Measurements from ENCODE around the gene FBXW7. TPM values are rescaled to one million over a fixed set of nuclear protein-coding genes. Genes with fewer than 3 reads are reported as not detected.
A peak's percentile ranks its signal among the peaks of the same experiment; 100 is the strongest.

The FBXW7 gene
- total RNA-seq, 3 donors from 2014 or later (not counting 1 experiment from before 2014, with no cell fraction given) = 172 to 202 (median 175) TPM

DNA sequence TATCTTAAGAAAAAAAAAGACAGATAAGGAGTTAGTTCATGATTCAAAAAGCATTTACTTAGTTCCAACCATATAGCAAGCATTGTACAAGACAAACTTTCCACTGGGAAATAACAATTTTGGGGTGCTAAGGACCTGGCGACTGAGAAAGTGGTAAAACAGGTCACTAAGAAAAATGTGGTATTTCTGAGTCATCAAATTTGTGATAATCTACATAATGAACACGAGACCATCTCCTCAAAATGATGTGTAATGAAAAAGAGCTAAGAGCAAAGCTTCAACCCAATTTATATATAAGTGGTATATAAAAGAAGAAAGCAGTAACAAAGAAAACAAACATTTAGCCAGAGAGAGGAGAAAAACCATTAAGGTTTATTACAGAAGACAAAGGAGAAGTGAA is 72.3 kb downstream of the FBXW7 start:
- no peak for ATAC-seq
- no peaks in the 10 kb centered on the region for H3K27me3 ChIP-seq (ENCODE audit: control insufficient read depth, insufficient read depth, low read length)
- H3K36me3 ChIP-seq (ENCODE audit: control insufficient read depth, insufficient read depth, low read length) = no peaks in the 10 kb centered on the region
- H3K4me3 ChIP-seq (ENCODE audit: low read length) = no peak overlapping the region
- intact Hi-C loops (cut with micrococcal nuclease) = no loop called here
- TF ChIP-seq, protein P1, sequence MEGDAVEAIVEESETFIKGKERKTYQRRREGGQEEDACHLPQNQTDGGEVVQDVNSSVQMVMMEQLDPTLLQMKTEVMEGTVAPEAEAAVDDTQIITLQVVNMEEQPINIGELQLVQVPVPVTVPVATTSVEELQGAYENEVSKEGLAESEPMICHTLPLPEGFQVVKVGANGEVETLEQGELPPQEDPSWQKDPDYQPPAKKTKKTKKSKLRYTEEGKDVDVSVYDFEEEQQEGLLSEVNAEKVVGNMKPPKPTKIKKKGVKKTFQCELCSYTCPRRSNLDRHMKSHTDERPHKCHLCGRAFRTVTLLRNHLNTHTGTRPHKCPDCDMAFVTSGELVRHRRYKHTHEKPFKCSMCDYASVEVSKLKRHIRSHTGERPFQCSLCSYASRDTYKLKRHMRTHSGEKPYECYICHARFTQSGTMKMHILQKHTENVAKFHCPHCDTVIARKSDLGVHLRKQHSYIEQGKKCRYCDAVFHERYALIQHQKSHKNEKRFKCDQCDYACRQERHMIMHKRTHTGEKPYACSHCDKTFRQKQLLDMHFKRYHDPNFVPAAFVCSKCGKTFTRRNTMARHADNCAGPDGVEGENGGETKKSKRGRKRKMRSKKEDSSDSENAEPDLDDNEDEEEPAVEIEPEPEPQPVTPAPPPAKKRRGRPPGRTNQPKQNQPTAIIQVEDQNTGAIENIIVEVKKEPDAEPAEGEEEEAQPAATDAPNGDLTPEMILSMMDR (IDR thresholded peaks at IDR 0.05) = no peak
- H3K27ac ChIP-seq (ENCODE audit: low read length) = no peak overlapping the region
- Mint-ChIP-seq H3K27ac (peak overlapping the region; percentile 17 to 31), H3K4me1 (peaks cover 62 to 69% of the 10 kb centered on the region in 2 donors), H3K9me3 (no peaks in the 10 kb centered on the region), H3K36me3 (no peaks in the 10 kb centered on the region), H3K27me3 (ENCODE audit: low read depth in 2 of 2) (no peaks in the 10 kb centered on the region), H3K4me3 (peak overlapping the region; percentile 1)
- no CpG with 5 or more reads among the region's 2 CpGs for WGBS (ENCODE audit: insufficient coverage)
- DNase-seq = no peak
- no peaks in the 10 kb centered on the region for H3K9me3 ChIP-seq (ENCODE audit: control insufficient read depth, insufficient read depth, low read length)
- H3K4me1 ChIP-seq (ENCODE audit: control insufficient read depth, insufficient read depth, low read length) = peaks cover 19% of the 10 kb centered on the region

DNA sequence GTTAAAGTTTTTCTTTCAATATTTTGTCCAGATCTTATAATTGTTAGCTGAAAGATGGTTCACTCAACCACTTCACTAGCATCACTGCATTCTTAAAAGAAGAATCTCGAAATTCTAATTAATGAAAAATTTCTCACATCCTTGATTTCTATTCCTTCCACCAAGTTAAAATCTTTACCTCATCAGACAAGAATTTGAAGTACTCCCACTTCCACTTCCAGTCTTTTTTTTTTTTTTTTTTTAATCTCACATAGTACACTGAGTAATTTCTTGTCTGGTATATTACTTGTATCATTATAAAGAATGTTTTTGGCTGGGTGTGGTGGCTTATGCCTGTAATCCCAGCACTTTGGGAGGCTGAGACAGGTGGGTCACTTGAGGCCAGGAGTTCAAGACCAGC is 73.2 kb downstream of the FBXW7 start:
- H3K4me3 Mint-ChIP-seq = no peak overlapping the region
- WGBS (ENCODE audit: insufficient coverage) = 89% methylated on average over 1 of the region's 1 CpG
- peak overlapping the region; percentile 31 to 35 for H3K27ac Mint-ChIP-seq

DNA sequence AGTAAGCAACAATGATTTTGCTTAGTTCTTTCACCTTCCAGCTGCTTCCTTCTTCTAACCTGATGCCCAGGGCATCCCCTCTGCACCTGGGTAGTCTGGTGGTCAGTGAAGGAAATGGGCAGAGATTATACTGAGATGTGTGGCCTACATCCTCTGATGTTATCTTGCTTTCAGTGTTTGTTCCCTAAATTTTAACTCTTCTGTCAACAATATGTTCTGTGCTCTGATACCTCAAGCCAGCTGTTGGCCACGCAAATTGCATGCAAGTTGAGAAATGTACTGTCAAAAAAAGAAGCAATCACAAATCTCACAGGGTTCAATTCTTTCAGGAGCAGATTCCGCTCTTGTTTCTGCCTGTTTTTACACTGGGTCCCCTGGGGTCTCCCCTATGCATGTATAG is 73.8 kb downstream of the FBXW7 start:
- intact Hi-C loops (cut with micrococcal nuclease) = no loop called here
- Histone ChIP-seq H3K27ac (ENCODE audit: low read length) (no peak overlapping the region), H3K27me3 (ENCODE audit: control insufficient read depth, insufficient read depth, low read length) (no peaks in the 10 kb centered on the region), H3K4me3 (ENCODE audit: low read length) (no peak overlapping the region), H3K36me3 (ENCODE audit: control insufficient read depth, insufficient read depth, low read length) (no peaks in the 10 kb centered on the region), H3K9me3 (ENCODE audit: control insufficient read depth, insufficient read depth, low read length) (no peaks in the 10 kb centered on the region), H3K4me1 (ENCODE audit: control insufficient read depth, insufficient read depth, low read length) (peaks cover 27% of the 10 kb centered on the region)
- Mint-ChIP-seq H3K36me3 (no peaks in the 10 kb centered on the region), H3K27ac (peak overlapping the region in 1 of 2 donors; percentile 35), H3K9me3 (no peaks in the 10 kb centered on the region), H3K4me3 (no peak overlapping the region), H3K27me3 (ENCODE audit: low read depth in 2 of 2) (no peaks in the 10 kb centered on the region), H3K4me1 (peaks cover 64 to 66% of the 10 kb centered on the region in 2 donors)
- ATAC-seq (peak in 1 of 3 donors; percentile 72), DNase-seq (no peak)
- TF ChIP-seq, protein P1 (IDR thresholded peaks at IDR 0.05) = no peak
- WGBS (ENCODE audit: insufficient coverage) = 62% methylated on average over 2 of the region's 2 CpGs

More for the DNA sequence above, 73.2 kb downstream of the FBXW7 start:
- Histone ChIP-seq H3K4me3 (ENCODE audit: low read length) (no peak overlapping the region), H3K27me3 (ENCODE audit: control insufficient read depth, insufficient read depth, low read length) (no peaks in the 10 kb centered on the region), H3K4me1 (ENCODE audit: control insufficient read depth, insufficient read depth, low read length) (peaks cover 27% of the 10 kb centered on the region), H3K9me3 (ENCODE audit: control insufficient read depth, insufficient read depth, low read length) (no peaks in the 10 kb centered on the region), H3K27ac (ENCODE audit: low read length) (no peak overlapping the region), H3K36me3 (ENCODE audit: control insufficient read depth, insufficient read depth, low read length) (no peaks in the 10 kb centered on the region)
- intact Hi-C loops (cut with micrococcal nuclease) = no loop called here
- Mint-ChIP-seq H3K27me3 (ENCODE audit: low read depth in 2 of 2) (no peaks in the 10 kb centered on the region), H3K36me3 (no peaks in the 10 kb centered on the region), H3K4me1 (peaks cover 68% of the 10 kb centered on the region in 2 donors), H3K9me3 (no peaks in the 10 kb centered on the region)
- DNase-seq (no peak), ATAC-seq (no peak)
- TF ChIP-seq, protein P1 (IDR thresholded peaks at IDR 0.05) = no peak

DNA sequence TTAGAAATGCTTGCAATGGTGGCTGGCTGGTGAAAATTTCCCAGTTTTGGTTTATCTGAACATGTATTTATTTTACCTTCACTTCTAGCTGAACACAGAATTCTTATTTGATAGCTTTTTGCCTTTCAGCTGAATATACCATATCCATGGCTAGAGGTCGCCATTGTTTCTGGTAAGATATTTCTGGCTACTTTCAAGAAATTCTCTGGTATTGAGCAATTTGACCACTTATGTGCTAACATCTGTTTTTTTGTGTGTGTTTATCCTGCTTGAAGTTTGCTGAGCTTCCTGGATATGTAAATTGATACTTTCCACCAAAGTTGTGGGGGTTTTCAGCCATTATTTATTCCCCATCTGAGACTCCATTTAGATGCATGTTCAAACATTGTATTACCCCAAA is 75.4 kb downstream of the FBXW7 start:
- Histone ChIP-seq H3K4me3 (ENCODE audit: low read length) (no peak overlapping the region), H3K9me3 (ENCODE audit: control insufficient read depth, insufficient read depth, low read length) (no peaks in the 10 kb centered on the region), H3K27me3 (ENCODE audit: control insufficient read depth, insufficient read depth, low read length) (no peaks in the 10 kb centered on the region), H3K27ac (ENCODE audit: low read length) (no peak overlapping the region), H3K36me3 (ENCODE audit: control insufficient read depth, insufficient read depth, low read length) (no peaks in the 10 kb centered on the region), H3K4me1 (ENCODE audit: control insufficient read depth, insufficient read depth, low read length) (peaks cover 27% of the 10 kb centered on the region)
- intact Hi-C loops (cut with micrococcal nuclease) = no loop called here
- ATAC-seq = no peak
- no peak for DNase-seq
- Mint-ChIP-seq H3K4me3 (no peak overlapping the region), H3K36me3 (no peaks in the 10 kb centered on the region), H3K27ac (peak overlapping the region in 1 of 2 donors; percentile 56), H3K27me3 (ENCODE audit: low read depth in 2 of 2) (no peaks in the 10 kb centered on the region), H3K4me1 (peaks cover 72 to 80% of the 10 kb centered on the region in 2 donors), H3K9me3 (no peaks in the 10 kb centered on the region)
- TF ChIP-seq, protein P1 (IDR thresholded peaks at IDR 0.05) = no peak
- WGBS (ENCODE audit: insufficient coverage) = 67% methylated on average over 1 of the region's 1 CpG
